HG03095 (cell line): Measurements from ENCODE around the gene SCMH1.

Experiments used
- ATAC-seq: cut with Tn5 transposase; IDR thresholded peaks from one replicate; pipeline ENCODE4 v1.9.1; 2021; ENCODE audit warnings: moderate library complexity; ENCODE audit not compliant: unreplicated experiment

SCMH1 gene

DNA sequence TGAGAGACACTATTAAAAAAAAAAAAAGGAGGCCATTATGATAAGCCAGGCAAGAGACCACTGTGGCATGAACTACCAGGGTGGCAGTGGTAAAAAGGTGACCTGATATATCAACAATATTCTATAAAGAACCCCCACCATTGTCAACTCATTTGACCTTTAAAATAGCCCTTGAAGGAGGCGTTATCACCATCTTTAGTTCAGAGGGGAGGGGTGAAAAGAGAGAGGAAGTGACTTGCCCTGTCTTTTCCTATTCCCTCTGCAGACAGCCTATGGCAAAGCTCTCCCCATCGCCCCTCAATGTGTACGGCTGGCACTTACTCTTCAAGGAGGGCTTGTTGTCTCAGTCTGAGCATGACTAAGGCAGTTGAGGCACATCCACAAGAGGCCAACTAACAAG is 208.8 kb downstream of the SCMH1 start:
- no peak for ATAC-seq

DNA sequence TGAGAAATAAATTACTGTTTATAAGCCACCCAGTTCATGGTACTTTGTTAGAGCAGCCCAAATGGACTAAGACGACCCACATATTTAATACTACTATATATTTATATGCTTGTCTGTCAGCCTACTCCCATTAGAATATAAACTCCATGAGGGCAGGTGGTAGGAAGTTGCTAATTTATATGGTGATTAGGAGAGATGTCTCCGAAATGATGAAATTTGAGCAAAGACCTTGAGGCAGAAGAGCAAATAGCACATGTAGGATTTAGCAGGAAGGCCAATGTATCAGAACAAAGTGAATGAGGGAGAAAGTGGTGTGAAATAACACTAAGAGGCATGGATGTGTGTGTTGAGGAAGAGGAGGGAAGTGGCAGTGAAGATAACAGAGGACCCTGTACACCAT is 210.0 kb downstream of the SCMH1 start:
- no peak for ATAC-seq

DNA sequence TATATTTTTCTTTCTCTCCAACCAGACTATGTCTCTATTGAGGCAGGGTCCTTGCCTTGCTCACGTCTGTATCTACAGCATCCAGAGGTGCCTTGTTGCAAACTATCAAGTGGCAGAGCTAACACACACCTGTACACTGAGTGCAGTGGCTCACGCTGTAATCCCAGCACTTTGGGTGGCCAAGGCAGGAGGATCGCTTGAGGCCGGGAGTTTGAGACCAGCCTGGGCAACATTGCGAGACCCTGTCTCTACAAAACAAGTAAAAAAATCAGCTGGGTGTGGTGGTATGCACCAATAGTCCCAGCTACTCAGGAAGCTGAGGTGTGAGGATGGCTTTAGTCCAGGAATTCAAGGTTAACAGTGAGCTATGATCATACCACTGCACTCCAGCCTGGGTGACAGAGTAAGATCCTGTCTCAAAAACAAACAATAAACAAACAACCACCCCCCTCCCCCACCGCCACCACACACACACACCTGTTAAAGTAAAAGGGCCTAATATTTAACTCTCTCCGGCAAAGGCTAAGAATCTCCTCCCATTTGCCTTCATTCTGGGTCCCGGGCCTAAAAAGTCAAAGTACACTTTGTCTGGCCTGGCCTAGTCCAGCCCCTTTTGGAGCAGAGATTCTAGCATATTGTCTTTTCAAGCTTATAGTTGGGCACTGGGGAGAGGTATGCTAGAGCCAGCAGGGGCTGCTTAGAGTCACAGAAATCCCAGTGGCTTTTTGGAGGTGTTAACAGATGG is 211.1 kb downstream of the SCMH1 start:
- ATAC-seq: no peak

DNA sequence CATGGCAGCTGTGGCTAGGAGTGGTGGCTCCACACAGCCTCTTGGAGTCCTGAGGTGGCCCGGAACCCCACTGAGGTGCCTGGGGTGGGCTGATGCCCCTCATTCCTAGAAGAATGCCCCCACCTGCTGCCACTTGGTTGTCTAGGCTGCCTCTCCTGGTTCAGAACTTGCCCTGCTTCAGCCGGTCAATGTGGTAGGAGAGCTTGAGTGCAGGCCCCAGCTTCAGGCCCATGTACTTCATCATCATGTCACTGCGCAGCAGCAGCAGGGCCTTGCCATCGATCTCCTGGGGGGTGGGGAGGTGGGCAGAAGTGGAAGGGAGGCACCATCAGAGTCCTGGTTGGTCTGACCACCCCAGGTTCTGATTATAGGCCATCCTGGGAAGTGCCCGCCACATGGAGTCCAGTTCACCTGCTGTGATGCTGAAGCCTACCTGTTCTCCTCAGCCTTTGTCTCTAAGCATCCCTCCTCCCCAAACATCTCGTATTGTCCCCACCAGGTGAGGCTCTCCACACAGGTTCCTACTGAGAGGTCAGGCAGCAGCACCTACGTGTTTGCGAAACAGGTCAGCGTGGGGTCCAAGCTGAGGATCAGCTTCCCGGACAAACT is 214.0 kb downstream of the SCMH1 start:
- ATAC-seq: no peak

DNA sequence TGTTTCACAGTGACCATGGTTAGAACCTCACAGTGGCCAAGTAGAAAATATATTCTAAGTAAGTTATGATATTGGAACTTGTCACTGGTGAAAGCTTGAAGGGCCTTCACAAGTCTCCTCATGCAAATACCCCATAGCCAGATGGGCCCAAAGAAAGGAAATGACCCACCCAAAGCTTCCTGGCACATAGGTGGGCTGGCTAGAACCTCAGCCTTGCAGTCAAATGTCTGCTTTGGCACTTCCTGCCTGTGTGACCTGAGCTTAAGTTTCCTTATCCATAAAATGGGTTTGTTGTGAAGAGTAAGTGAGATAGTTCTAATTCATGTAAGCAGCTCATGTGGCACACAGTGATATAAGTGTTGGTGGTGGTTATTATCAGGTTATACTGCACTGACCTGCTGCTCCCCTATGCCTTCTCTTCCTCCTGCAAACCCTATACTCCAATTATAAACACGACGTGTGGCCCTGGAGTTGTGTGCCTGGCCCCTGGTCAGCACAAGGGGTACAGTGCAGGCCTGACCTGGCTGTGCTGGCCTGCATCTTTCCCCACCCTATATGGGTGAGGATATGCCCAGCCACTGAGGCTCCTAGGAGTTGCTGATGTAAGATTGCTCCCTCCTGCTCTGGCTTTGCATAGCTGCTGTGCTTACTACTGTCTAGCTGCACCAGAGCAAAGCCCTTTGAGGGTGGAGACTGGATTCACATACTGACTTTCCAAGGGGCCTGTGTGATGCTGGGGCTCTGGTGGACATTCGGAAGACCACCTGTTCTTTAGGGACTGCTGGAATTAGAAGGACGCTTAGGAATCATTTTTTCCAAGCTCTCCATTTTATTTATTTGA is 215.9 kb downstream of the SCMH1 start:
- ATAC-seq: no peak

DNA sequence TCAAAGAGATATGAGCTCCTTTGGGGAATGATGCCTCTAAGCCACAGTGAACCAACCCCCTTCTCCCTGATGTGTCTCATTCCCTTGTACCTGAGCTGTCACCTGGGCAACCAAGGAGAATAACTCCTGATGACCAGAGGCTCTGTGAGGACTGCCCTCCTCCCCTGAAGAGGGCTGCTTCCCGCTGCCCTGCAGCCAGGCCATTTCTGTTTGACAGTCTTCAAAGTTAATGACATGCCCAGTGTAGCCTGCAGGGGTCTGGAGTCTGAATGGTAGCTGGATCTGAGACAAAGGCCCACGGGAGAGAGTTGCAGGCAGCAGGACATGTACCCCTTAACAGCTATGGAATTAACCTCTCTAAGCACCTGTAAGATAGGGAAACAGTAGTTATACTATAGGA is 217.2 kb downstream of the SCMH1 start:
- no peak for ATAC-seq

DNA sequence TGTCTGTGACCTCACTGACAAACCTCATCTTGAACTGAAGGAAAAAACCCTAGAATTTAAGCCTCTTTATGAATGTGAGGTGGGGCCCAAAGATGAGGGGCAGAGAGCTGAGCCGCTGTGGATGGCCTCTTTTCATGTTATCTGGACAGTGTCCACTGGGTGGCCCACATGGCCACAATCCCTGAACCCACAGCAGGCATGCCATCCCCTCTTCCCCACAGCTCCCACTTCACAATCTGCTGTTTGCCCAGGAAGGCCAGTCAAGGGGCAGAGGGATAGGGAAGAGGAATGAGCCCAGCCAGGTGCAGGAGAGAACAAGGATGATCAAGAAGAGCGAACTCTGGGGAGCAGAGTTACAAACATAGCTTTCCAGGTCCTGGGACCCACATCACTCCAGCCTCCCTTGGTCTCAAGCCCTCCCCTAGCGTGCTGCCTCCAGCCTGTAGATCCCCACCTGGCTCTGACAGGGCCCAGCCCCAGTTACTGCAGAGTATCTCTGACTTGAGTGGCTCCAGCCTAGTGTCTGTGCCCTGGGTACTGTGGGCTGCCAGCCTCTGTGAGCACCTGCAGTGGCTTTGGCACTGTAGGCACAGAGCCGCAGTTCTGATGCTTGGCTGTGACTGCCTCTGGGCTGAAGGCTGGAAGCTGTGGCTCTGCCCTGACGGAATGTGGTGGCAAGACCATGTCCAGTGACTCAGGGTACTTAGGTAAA is 218.7 kb downstream of the SCMH1 start:
- no peak for ATAC-seq

DNA sequence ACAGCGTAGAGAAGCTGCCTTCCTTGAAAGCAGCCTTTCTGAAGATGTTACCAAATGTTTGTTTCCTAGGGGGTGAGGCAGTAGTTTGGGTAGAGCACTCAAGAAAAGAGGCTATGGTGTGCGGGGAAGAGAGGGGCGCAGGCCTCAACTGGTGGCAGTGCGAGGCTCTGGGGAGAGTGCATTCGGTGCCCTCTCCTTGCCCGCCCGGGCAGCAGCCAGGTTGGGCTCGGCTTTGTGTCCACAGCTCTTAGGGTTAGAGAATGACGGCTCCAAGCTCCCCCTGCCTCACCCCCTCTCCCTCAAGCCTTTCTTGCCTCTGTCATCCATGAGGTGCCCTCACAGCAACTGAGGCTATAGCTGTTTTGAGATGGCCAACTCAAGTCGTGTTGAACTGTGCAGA is 219.7 kb downstream of the SCMH1 start:
- ATAC-seq: no peak

DNA sequence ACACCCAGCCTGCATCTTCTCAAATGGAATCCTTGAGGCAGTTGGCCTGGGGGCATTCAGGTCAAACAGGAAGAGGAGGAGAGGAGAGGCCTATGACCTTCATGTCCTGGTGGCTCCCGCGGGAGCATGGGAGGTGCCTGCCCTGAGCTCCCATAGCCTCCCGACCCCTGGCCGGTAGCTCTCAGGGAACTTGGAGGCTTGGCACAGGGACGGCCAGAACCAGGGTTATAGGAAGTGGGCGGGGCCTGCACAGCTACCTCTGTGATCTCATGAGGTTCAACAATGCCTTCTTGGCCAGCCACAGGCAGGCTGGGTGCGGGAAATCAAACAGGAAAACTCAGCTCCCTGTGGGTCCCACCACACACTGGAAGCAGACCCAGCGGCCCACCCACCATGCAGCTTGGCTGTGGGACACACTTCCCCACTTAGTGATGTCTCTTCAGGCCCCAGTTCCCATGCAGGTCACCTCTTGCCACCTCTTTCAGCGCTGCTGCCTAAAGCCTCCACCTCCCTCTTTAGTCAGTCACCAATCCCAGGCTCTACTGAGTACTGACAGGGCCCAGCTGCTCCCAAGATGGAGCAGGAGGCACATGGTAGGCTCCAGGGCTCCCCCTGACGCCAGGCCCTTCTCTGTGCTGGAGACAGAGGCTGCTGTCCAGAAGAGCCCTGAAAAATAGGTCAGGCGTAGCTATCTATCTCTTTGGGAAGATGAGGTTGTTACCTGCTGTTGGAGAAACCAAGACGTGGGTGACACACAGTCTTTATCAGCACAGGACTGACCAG is 220.4 kb downstream of the SCMH1 start, which contains the start of gene SLFNL1:
TSS of gene SLFNL1 (minus strand) at position 200 of the 783 bp plus-strand sequence. CDS start 1,065 bp downstream, outside the sequence.
- ATAC-seq: no peak

DNA sequence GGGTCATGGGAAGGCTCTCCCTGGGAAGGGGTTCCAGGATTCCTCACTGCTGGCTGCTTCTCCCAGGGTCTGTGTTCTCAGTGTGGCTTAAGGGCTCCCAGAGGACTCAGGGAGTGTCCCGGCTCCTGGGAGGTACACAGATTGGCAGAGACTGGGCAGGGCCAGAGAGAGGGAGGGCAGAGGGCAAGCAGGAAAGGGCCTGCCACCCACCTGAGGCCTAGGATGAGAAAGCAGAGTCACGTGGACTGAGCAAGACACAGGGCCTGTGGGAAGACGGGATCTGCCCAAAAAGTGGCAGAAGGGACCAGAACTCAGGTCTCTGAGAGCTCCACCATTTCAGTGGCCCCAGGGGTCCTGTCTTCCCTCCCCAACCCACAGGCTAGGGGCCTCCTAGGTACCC is 221.5 kb downstream of the SCMH1 start:
- ATAC-seq: no peak

DNA sequence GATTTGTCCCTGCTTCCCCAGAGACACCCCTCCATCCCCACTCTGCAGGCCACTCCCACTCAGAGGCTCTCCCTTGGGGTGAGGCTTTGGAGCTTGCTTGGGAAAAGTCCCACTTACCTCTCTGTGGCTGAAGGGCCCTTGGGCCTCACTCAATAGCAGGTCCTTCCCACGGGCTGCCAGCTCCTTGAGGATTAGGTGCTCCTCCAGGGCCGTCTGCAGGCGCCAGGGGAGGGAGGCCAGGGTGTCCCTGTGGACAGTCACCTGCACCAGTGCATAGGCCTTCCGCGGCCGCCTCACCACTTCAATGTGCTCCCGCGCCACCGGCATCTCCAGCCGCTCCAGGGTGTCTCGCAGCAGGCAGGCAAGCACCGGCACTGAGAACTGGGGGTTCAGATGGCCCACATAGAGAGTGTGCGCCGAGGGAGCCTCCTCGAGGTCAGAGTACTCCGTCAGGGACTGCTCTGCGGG is 222.0 kb downstream of the SCMH1 start:
- ATAC-seq: no peak

DNA sequence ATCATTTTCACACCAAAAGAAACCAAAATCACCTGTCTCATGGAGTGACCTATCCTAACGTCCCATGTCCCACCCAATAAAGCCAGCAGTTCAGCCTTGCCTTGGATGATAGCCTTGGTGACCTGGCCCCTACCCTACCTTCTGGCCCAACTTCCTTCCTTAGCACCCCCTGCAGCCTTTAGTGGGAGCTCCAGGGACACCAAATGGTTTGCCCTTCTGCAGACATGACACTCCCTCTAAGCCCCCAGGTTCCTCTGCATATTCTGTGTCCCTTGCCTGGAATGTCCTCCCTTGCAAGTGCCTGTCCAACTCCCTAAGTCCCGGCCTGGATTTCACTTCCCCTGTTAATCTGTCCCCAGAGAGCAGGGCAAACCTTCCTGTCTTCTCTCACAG is 222.8 kb downstream of the SCMH1 start:
- no peak for ATAC-seq

DNA sequence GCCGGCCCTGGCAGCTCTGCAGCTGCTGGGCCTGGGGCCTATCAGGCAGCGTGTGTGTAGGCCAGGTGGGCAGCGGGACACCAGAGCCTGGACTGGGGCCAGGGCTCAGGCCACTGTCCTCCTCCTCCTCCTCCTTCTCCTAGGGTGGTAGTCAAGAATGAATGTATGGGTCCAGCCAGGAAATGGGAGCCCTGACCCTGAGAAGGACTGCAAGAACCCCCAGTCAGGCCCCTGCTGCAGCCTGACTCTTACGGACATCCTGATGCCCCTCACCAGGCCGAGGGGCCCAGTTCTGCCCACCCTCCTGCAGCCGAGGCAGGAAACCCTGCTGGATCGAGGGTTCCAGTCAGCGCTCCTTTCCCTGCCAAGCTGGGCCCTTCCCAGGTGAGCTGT is 224.1 kb downstream of the SCMH1 start:
- no peak for ATAC-seq

DNA sequence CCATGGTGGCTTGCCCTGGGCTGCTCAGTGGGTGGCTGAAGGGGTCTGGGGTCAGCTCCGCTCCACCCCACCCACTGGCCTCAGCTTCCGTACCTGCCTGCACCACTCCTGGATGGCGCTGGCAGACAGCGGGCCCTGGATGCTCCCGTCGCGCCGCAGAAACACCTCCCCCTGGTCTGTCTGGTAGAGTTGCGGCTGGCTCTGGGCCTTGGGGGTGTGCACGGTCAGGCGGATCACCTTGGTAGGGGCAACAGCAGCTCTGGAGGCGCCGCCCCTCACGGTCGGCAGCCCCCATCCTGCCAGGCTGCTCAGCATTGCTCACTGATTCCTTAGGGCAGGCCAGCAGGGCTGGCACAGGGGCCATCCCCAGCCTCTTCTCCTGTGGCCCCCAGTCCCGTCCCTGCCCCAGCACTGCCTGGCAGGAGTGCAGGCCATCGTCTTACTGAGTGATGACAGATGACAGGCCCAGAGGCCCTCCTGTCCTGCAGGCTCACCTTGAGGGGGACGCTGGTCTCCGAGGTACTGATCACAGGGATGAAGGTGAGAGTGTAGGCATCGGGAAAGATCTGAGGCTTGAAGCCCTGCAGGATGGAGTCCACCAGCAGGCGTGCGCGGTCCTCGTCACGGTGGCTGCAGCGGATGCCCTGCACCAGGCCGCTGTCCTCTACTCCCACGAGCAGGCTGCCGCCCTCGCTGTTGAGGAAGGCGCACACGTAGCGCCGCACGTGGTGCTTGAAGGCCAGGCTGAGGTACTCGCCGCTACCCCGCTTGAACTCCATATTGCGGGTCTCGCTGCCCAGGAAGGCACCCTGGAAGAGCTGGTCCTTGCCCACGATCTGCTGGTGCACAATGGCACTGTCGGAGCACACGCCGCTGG is 224.7 kb downstream of the SCMH1 start:
- no peak for ATAC-seq

DNA sequence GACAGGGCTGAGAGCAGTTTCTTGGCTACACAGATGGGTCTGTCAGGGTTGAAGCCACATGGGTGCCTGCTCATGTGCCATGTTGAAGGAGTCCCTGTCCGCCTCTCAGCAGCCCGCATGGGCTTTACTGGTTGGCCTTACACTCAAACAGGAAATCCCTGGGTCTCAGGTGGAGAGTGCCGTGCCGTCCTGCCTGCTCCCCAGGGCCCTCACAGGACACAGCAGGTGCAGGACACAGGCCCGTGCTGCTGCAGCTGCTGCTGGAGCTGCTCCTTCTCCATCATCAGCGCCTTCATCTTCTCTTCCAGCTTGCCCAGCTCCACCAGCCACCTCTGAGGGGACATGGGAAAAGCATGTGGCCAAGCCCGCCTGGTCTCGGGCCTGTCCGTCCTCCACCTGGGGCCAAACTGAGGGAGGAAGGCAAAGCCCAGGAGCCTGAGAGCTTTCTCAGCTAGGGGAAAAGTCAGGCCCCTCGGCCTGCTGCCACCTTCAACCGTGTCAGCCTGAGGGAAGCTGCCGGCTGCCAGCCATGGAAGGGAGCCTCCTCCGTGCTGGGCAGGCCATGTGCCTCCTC is 226.1 kb downstream of the SCMH1 start:
- ATAC-seq: no peak

DNA sequence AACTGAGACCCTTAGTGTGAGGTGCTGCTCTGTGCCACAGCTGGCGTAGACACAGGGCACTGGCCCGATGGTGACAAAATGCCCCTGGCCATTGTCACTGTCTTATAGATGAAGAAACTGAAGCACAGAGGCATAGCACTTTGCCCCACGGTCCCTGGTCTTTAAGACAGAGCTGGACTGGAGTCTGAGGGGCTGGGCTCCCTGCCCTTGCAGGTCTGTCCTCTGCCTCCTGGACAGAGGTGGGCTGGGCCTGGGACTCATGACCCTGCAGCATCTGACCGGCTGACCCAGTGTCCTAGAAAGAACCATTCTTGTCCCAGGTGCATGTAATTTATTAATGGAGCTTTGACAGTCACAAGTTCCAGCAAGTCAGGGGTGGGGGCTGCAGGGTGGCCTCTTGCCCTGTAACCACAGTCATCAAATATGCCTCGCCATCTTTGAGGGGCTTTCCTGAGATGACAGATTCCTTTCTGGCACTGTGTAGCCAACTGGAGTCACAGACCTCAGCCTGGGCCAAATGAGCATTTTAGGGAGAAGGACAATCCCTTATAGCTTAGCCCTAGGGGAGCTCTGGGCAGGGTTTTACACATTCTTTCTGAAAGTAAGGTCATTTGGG is 226.7 kb downstream of the SCMH1 start:
- no peak for ATAC-seq

DNA sequence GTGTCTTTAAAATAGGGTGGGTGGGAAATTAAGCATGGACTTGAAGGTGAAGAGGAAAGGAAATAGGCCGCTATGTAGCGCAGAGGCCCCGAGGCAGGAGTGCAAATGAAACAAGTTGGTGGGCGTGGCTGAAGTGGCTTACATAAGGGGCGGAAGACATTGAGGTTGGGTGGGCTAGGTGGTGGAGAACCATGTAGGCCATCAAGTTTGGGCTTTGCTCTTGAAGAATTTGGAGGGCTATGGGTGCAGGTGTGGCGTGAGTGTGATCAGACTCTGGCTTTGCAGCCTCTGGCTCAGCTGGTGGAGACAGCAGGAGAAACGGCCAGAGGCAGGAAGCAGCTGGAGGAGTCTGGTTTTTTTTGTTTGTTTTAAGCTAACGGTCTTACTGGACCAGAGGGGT is 227.2 kb downstream of the SCMH1 start:
- ATAC-seq: no peak

DNA sequence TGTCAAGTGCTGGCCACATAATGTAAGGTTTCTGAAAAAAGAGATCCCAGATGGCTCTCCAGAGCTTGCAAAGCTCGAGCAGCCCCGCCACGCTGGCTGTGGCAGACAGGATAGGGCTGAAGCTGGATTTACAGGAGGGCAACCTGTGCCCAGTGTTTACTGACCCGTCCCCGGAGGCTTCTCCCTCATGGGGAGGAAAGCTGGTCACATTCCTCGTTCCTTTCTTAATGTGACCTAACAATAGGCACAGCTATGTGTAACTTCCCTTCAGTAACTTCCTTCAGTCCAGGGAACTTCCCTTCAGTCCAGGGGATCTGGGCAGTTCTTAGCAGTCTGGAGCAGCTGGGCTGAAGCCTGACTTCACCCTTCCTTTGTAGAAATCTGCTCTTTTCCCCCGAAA is 228.3 kb downstream of the SCMH1 start:
- ATAC-seq: no peak

DNA sequence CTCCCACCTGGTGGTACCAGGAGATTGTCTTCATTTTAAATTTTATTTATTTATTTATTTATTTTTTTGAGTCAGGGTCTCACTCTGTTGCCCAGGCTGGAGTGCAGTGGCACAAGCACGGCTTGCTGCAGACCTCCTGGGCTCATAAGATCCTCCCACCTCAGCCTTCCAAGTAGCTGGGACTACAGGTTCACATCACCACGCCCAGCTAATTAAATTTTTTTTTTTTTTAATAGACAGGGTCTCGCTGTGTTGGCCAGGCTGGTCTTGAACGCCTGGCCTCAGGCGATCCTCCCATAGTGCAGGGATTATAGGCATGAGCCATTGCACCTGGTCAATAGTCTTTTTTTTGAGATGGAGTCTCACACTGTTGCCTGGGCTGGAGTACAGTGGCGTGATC is 229.1 kb downstream of the SCMH1 start:
- no peak for ATAC-seq
